Hepatocyte (in vitro differentiated cells): ENCODE measurements around the gene SIMC1.

Experiments
- CTCF ChIP-seq: fragments of 200-600 bp; sonication (generic); IDR thresholded peaks from 2 replicates; pipeline ENCODE4 v1.5.1; 2016; ENCODE audit warnings: antibody characterized with exemption, mild to moderate bottlenecking; ENCODE audit not compliant: poor library complexity
- EZH2 ChIP-seq: fragments of 200-600 bp; sonication (generic); IDR thresholded peaks from 2 replicates; pipeline ENCODE4 v1.6.1; 2016; ENCODE audit warnings: antibody characterized with exemption, mild to moderate bottlenecking, borderline replicate concordance

GRCh38 chr5:176355400-176356178, 117.4 kb downstream of the SIMC1 start:
- TF ChIP-seq EZH2 (no peak), CTCF (no peak)
